ENCODE results near the gene NEU2. TPM values are rescaled to one million over a fixed set of nuclear protein-coding genes. Genes with fewer than 3 reads are reported as not detected.

NEU2 gene
- not detected in 2 replicates for total RNA-seq (2014; rRNA removed; shearing (Covaris generic))

DNA sequence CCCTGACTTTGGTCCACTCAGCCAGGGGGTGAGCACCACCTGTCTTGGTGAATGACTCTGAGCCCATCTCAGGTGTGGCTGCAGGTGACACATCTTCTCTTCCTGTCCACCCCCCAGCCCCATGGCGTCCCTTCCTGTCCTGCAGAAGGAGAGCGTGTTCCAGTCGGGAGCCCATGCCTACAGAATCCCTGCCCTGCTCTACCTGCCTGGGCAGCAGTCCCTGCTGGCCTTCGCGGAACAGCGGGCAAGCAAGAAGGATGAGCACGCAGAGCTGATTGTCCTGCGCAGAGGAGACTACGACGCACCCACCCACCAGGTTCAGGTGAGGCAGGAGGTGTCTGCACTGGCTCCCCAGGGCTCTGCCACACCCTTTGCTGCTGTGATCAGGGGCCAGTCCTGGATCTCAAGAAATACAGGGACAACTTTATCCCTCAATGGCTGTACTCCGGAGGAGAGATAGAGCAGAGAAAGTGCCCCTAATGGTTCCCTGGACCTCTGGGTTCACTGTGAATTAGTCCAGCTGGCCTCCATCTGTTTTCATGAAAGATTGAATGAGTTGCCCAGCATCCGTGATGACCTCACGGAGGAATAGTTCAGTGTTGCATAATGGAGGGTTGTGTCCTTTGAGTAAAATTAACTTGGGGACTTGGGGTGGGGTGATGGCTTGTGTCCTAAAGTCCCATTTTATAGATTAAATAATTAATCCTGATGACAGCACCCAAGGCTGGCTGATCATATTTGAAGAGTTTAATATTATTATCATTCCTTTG is at the start of gene NEU2:
NEU2 (plus strand) TSS at position 122 of the 770 bp plus-strand sequence; CDS start at position 122, 0 bp downstream.
- DNase-seq (ENCODE audit: low read depth), result no peak

DNA sequence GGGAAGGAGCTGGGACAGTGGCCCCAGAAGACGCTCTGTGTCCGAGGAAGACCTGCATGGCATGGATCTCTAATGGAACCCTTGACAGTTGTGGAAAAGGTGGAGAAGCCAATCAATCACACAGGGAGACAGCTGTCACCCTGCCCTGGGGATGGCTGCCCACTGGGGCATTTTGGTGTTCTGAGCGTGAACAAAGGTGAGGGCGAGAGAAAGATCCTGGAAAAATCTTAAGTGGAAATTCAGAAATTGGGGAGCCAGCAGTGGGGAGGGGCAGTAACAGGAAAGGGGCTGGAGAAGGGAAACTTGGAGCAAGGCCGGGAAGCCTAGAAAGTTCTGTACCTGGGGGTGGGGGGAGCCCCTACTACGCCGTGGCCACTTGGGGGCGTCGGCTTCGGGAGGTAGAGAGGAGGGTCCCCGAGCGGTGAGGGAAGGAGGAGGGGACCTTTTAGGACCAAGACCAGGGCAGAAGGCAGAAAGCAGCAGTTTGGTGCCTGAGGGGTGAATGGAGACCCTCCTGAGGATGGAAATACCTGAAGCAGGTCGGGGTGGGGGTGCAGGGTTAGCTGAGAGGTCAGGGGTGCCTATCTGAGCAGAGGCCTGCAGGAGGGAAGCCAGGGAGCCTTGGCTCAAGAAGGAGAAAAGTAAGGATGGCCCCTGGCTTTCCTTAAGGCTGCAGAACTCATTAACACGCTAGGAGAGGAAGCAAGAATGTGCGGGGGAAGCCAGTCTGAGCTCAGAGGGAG is 49.4 kb upstream of the NEU2 start:
- no peak for DNase-seq (ENCODE audit: low read depth)

DNA sequence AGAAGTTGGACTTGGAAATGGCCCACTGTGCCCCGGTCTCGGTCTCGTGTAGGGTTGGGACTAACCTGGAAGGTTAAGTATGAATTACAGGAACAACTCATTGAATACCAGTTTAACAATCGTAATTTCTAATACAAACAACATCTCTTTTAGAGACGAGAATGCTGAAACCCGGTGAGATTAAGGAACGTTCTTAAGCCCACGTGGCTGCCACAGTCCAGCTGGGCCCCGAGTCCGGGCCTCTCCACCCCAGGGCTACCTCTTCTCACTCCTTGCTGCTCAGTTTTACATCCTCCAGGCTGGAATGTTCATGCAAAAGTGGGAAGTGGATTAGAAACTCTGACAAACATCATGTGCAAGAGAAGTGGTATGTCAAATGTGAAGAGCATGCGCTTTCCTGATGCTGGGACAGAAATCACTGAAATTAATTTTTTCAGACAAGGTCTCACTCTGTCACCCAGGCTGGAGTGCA is 48.8 kb upstream of the NEU2 start:
- no peak for DNase-seq (ENCODE audit: low read depth)

DNA sequence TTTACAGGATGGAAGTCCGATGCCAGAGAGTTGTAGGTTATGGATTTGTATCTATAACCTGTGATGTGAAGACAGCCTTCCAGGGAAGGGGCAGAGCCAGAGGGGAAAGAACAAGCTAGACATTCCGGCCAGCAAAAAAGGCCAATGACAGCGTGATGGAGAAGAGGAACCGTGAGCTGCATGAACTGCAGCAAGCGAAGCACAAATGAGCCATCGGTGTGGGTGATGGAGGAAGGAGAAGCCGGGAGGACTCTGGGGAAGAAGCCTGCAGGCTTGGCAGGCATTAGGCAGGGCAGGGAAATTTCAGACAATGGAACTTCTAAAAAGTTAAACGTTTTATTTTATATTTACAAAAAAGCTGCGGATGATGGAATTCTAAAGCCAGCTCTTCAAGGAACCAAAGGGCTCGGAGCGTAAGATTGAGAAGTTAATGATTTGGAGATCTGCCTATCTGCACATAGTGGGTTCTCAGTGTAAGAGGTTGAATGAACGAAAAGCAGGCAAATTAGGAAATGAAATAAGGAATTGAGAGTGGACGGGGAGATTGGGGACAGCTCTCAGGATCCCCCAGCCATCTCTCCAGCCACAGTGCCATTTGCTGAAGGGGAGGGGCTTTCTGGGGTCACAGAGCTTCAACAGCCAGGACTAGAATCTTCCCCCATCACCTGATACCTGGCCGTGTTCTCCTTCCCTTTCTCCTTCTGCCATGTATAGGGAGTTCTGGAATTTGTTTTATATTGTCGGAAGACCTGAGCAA is 47.8 kb upstream of the NEU2 start:
- no peak for DNase-seq (ENCODE audit: low read depth)

DNA sequence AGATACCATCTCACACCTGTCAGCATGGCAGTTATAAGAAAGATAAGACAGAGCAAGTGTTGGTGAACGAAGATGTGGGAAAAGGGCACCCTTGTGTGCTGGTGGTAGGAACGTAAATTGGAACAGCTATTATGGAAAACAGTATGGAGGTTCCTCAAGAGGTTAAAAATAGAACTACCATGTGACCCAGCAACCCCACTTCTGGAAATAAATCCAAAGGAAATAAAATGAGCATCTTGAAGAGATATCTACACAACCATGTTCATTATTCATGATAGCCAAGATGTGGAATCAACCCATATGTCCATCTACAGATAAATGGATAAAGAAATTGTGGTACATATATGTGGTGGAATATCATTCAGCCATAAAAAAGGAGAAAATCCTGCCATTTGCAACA is 46.3 kb upstream of the NEU2 start:
- DNase-seq (ENCODE audit: low read depth), result no peak

DNA sequence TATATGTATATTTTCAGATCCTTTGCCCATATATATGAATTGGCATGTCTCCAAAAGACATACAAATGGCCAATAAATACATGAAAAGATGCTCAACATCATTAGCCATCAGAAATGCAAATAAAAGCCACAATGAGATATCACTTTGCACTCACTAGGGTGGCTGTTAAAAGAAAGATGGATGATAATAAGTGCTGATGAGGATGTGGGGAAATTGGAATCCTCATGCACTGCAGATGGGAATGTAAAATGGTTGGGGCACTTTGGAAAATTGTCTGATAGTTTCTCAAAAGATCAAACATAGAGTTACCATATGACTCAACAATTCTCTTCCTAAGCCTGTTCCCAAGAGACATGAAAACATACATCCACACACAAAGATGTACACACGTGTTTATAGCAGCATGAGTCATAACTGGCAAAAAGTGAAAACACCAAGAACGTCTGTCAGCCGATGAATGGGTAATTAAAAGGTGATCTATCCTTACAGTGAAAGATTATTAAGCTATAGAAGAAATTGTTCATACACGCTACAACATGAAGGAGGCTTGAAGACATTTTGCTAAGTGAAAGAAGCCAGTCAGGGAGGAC is 39.1 kb upstream of the NEU2 start:
- DNase-seq (ENCODE audit: low read depth), result no peak

DNA sequence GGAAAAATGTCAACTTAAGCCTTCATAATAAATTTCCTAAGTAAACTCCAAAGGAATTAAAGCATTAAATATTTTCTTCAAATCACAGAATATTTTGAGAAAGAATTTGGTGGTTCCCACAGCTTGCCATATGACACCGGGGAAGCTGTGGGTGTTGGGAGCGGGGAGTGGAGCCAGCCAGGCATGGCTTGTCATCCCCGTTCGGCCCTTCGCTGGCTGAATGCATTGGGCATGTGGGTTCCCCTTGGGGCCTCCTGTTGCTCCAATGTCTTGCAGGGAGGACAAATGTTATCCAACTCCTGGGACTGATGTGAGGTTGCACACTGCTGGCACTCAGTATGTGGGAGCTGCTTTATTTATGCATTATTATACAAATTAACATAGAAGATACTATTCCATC is 38.0 kb upstream of the NEU2 start:
- DNase-seq (ENCODE audit: low read depth), result no peak

DNA sequence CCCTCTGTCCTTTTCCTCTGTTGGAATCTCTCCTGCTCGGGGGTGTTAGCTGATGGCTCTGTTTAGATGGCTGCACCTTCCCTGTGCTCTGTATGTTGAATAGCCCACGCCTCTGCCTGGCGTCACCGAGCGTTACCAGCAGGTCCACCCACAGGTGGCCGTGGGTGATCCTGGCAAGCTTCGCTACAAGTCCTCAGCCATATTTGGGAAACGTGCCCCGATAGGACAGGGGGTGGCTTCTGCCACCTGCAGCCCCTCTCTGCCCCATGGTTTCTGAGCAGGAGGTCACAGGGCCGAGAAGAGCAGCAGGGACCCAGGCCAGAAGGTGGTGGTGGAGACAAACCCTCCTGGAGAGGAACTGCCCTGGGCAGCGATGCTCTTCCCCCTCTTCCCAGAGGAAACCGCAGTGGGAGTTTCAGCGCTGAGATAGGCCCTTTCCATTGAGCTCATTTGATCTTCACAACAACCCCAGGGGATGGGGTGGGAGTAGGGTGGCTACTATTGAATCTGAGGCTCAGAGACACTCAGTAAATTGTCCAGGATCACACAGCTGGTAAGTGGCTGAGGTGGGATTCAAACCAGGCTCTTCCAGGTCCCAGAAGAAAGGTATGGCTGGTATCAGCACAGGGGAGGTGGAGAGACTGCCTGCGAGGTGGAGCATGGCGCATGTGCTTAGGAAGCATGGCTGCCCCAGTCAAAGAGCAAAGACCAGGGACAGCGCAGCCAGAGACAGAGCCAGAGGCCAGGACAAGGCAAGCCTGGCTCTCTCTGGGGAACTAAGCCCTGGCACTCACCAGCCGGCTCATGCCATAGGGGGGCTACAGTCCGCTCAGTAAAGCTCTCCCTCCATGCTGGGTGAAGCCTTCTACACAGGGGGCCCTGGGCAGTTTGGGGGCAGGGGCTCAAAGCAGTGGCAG is 34.5 kb upstream of the NEU2 start:
- no peak for DNase-seq (ENCODE audit: low read depth)

DNA sequence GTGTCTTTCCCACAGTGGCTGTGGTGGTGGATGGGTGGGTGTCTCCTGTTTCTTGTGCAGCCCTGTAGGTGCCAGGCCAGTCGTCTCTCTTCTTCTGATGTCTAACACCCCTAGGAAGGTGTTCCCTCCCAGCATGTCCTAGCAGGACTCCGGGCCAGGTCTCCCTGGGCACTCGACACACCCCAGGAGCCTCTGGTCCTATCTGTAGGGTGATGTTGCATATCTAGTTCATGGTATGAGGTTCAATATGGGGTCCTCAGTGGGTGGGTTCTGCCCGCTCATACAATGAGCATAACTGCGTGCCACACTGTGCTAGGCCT is 33.8 kb upstream of the NEU2 start:
- DNase-seq (ENCODE audit: low read depth), result no peak

DNA sequence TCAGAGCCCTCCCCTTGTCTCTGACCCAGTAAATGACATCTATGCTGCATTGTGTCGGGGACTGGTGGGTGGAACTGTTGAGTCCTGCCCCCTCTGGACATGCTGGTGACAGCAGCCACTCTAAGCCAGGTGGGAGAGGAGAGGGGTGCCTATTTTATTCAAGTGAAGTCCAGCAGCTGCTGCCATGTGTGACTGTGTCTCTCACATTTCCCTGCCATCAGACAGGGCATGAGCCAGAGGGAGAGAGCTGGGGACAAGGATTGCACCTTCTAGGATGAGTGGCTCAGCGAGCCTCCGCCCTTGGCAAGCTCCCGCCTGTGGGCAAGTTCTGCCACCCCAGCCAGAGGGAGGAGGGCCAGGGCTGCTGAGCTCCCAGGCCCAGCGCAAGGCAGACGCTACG is 33.1 kb upstream of the NEU2 start:
- no peak for DNase-seq (ENCODE audit: low read depth)

DNA sequence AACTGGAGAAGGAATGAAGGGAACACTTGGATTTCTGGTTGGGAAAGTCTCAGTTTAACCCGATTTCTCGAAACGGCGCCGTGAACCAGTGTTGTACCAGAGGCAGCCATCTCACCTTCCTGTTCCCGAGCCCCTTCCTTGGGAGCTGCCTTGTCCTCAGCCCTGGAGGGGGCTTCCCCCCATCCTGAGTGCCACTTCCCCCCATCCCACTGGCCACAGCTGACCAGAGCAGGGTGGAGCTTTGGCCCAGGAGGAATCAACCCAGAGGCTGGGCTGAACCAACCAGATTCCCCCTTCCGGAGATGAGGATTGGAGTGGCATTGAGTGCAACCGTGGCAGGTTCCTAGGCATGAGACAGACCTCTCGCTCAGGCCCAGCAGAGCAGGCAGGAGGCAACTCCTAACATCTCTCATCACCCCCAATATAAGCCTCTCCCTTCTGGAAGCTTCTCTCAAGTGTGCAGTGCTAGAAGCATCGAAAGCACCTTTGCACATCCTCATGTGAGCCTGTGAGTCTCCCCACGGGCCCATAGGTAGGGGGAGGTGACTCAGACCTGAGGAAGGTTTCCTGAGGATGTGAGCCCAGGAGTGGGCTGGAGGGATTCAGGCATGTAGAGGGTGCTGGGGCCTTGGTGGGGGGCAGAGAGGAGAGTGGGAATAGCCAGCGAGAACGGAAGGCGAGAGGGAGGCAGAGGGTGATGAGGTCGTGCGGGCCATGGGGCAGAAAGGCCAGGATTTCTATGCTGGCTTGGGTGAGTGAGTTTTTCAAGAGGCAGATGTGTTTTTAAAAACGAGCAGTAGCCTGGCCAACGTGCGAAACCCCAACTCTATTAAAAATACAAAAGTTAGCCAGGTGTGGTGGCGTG is 31.4 kb upstream of the NEU2 start:
- DNase-seq (ENCODE audit: low read depth), result no peak

DNA sequence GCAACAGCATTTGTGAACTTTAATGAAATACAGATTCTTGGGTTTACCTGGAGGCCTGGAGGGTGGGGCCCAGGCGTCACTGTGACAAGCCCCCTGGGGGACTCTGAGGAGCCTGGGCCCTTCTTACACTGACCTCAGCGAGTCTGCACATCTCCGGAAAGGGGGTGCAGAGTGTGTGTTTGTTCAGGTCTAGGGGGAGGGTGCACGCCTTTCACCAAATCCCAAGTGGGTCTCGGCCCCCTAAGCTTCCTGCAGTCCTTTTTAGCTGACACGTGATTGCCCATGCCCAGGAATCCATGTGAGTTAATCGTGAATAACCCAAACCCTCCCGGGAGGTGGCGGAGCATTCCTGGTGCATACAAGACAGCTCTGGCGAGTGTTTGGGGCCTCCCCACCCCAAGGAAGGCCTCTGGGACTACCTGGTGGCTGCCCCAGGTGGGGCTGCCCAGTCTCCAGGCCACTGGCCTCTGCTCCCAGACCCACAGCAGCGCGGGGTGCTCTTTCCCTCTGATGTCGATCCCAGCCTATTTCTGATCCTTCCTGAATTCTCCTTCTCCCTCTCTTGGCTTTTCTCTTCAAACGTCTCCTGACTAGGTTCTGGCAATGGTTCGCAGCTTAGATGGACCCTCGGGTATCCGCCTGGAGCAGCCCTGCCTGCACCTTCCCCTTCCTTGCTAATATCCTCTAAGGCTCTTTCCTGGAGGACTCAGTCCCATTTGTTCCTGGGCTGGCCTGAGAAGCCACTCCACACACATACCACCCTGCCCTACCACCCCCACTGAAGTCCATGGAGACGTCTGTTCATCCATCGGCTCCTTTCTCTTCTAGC is 29.4 kb upstream of the NEU2 start:
- DNase-seq (ENCODE audit: low read depth), result no peak

DNA sequence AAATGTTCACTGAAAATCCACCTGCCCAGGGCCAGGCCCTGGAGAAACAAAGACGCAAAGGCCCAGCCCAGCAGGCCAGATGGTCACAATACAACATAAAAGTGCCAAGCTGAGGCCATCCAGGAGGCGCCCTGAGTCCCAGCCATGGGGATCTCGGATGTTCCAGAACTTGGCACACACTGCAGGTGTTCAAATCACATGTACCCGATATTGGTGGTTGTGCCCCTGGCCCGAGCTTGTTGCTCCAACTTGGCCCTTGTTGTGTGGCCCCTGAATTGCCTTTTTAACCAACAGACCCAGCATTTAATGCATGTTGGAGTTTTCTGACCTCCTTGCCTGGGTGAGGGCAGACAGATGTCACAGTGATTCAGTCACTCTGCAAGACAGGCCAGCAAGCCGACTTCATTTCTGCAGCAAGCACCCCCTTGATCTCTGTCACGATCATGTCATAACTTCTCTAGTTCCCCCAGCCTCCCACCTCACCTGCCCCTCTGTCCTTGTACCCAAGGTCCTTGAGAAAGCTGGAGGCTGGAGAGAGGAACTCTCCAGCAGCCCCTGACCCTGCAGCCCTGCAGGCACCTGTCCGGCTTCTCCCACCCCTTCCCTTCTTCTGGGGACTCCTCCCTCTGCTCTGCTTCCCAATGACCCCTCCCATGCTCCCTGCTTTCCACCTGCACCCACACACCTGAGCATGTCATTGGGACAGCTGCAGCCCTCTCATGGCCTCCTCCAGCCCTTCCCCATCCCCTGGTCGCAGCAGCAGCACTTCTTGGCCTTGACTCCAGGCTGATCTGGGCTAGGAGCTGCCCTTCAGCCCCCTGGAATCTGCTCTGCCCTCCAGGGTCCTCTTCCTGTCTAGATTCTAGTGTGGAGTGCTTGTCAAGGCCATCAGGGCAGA is 28.6 kb upstream of the NEU2 start:
- no peak for DNase-seq (ENCODE audit: low read depth)

DNA sequence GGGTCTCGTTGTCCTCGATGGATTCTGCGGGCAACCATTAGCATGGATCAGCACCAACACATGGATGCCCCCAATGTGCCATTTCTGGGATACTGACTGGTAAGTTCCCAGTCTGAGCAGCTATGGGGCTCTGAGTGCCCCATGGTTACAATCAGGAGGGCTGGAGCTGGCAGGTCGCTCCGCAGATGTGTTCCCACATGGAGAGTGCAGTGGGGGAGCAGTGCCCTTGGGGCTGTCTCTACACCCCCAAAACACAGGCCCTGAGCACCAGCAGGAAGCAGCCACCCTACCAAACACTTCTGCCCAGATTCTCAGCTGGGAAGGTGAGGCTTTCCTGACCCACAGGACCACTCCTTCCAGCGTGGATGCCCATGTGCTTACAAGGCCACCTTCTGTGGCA is 27.4 kb upstream of the NEU2 start:
- DNase-seq (ENCODE audit: low read depth), result no peak

DNA sequence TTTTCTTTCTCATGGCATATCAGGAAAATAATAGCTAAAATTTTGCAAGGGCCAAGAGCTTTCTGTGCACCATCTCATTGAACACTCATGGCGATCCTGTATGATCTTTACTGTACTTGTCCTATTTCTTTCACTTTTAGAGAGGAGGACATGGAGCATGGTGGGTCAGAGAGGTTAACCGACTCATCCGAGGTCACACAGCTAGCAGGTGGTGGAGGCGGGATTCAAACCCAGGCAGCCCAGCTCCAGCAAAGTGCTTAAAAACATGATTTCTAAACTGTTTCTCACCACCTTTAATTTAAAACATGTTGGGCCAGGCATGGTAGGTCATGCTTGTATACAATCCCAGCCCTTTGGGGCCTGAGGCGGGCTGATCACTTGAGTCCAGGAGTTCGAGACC is 25.8 kb upstream of the NEU2 start:
- no peak for DNase-seq (ENCODE audit: low read depth)

DNA sequence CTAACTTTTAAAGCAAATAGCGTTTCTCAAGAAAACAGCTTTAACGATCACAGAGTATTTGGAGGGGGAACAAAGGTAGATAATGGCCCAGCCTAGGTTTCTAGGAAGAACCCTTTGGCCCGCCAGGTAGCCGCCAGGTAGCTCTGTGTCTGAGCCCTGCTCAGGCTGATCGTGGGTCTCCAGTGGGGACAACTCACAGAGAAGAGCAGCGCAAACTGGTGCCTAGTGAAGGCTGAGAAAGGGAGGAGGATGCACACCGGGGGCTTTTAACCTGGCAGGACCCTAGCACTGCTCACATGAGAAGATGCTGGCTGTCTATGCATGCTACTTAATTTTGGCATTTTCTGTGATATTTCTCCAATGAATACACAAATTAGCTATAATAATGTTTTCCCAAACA is 25.2 kb upstream of the NEU2 start:
- DNase-seq (ENCODE audit: low read depth), result no peak

DNA sequence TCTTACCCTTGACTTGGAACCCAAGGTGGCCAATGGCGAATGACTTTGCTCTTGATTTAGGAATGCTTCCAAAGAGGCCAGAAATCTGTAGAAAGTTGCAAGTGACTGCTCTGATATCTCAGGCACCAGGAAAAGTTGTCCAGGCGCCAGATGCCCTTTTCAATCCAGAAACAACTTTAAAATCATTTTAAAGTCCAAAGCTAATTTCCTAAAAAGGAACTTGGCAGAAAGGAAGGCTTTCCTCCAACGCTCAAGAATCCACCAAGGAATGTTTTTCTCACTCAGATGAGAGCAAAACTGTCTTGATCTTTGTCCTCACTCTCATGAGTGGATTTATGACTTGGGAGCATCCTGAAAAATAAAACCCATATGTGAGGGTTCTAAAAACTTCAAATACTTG is 24.7 kb upstream of the NEU2 start:
- DNase-seq (ENCODE audit: low read depth), result no peak

DNA sequence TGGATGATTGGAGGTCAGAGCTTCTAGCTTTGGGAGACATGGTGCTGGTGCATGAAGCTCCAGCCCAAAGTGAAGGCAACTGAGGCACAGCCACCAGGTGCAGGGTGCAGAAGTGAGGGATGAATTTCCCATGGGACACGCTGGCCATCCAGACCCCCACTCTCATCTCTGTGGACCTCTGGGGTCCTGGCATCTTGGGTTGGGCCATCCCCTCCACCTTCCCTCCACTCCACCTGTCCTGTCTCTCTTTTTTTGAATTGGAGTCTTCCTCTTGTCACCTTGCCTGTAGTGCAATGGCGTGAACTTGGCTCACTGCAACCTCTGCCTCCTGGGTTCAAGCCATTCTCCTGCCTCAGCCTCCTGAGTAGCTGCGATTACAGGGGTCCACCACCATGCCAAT is 22.8 kb upstream of the NEU2 start:
- DNase-seq (ENCODE audit: low read depth), result no peak

All from Daoy (cell line).